Omental fat pad (tissue), 4 donors: ENCODE data around the gene JUN. TPM values are rescaled to one million over a fixed set of nuclear protein-coding genes. Genes with fewer than 3 reads are reported as not detected.

Experiments
- ATAC-seq: fragments of 150-250 bp; one replicate; pipeline ENCODE4 v1.9.1; 2016; ENCODE audit warnings: mild to moderate bottlenecking, moderate library complexity; ENCODE audit not compliant: low FRiP score
- DNase-seq: peaks from one replicate; pipeline ENCODE4 v3.0.0-alpha.2; 2019; ENCODE audit warnings: low spot score
- CTCF ChIP-seq, 3 donors: fragments of 450-650 bp; IDR thresholded peaks; one replicate each; pipeline ENCODE4 v1.5.1; 2016 to 2017; ENCODE audit warnings: antibody characterized with exemption in 3 of 3, mild to moderate bottlenecking in 3 of 3, moderate library complexity in 2 of 3
- total RNA-seq, 4 donors: library from RNA; depleted of rRNA; stranded (reverse); fragments of >200 nt; gene quantifications; one replicate each; pipeline ENCODE4 v1.1.0, GENCODE V29; 2016

Gene JUN
- total RNA-seq, 4 donors from 2014 or later, result 367 to 477 (median 404) TPM

DNA sequence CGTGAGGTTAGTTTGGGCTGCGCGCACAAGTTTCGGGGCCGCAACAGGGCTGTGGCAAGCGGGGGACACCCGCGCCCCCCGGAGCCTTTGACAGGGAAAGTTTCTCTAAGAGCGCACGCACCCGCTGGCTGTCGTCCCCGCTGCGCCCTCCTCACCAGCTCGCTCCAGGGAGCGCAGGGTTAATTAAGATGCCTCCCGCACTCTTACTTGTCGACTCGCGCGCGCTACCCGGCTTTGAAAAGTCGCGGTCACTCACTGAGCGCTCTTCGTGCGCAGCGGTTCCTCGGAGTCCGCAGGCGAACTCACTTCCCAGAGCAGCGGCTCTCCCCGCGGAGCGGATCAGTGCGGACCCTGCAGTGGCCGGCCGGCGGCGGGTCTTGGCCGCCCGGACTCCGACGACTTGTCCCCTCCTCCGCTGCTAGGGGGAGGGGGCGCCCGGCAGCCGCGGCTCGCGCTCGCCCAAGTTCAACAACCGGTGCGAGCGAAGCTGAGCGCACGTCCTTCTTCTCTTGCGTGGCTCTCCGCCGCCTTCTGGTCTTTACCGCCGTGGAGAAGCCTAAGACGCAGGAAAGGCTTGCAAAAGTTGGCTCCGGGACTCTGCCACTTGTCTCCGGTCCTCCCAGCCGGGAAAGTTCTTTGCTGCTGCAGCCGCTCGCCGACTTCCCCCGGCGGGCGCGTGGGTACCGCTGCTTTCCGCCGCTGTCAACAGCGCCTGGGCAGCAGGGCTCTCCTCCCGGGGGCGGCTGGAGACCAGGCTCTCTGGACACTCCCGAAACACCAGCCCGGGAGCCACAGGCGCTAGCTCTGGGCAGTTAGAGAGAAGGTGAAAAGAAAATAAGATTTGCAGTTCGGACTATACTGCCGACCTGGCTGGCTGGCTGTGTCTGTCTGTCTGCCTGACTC is 506 bp downstream of the JUN start:
- ATAC-seq, result no peak

GRCh38 chr1:58782178-58783089 is 1.4 kb downstream of the JUN start:
- no peak for ATAC-seq
- no peak for DNase-seq
- TF ChIP-seq CTCF (IDR thresholded peaks at IDR 0.05), result no peak

More for the DNA sequence above, 506 bp downstream of the JUN start:
- peak; percentile 28 for DNase-seq
- no peak for TF ChIP-seq CTCF (IDR thresholded peaks at IDR 0.05)

GRCh38 chr1:58781541-58782177 is 2.2 kb downstream of the JUN start:
- TF ChIP-seq CTCF (IDR thresholded peaks at IDR 0.05), result no peak
- DNase-seq, result no peak
- ATAC-seq, result no peak

DNA sequence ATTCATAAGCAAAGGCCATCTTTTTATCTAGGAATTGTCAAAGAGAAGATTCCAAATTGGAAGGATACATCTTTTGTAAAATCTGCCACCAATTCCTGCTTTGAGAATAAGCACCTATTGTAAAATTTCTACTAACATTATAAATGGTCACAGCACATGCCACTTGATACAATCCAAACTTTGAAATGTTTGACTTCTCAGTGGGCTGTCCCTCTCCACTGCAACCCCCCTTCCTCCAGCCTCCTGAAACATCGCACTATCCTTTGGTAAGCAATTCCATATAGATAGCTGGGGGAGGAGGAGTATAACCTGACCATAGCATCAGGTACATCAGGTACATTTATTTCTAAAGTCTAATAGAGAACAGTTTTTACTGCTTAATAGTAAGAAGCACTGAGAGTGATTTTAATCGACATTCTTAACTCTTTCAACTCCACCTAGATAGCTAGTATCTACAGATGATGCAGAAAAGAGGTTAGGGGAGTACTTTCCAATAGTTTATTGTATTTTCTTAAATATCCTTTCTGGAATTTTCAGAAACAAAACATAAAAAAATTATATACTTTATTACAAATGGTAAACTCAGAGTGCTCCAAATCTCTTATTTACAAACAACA is 2.9 kb downstream of the JUN start:
- no peak for ATAC-seq
- no peak for DNase-seq
- no peak for TF ChIP-seq CTCF (IDR thresholded peaks at IDR 0.05)

DNA sequence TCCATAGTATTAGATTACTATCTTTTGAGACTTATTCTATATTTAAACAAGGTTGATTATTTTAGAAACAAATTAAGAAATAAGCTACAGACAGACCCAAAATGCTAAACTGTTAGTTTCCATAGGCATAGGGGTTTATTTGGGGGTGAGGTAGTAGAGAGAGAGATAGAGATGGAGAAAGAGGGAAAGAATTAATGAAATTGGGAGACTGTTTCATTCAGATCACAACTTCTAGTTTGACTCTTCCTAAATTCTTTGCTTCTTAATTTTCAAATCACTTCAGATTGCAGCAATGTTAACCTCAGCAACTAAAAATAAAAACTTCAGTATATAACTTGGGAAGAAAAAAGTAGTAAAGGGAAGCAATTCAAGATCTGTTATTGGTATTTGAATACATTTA is 3.4 kb downstream of the JUN start:
- no peak for TF ChIP-seq CTCF (IDR thresholded peaks at IDR 0.05)
- DNase-seq (no peak), ATAC-seq (no peak)

DNA sequence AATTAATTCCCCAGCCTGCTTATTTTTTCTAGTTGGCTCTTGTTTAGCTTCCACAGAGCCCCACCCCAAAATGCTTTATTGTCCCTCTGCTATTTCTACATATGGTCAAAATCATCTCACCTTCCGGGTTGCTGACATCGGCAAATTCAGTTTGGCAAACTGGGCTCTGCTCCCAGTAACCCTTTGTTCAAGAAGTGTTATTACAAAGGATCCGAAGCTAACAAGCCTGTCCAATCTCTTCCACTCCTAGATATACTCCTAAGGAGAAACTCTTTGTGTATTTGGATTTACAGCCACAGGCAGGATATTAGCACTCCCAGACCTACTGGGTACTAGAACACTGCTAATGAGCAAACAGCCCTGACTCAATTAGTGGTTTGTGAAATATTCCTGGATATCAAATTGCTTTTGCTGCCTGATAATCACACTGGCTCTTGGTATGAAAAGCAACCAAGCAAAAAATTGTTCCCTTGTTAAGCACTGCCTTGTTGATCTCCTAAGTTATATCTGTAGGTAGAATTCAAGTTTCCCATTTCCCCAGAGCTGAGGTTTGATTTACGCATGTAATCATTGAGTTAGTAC is 4.0 kb downstream of the JUN start:
- no peak for TF ChIP-seq CTCF (IDR thresholded peaks at IDR 0.05)
- DNase-seq (no peak), ATAC-seq (peak; percentile 2)
